AG04450 (cell line): ENCODE measurements around the gene BARX2. TPM values are rescaled to one million over a fixed set of nuclear protein-coding genes. Genes with fewer than 3 reads are reported as not detected.

ENCODE experiments used
- CTCF ChIA-PET: fragments of 300-600, 350-600 bp; formaldehyde crosslinking; extraction: SDS; loops from one replicate; lab custom pipeline; 2022; ENCODE audit warnings: antibody characterized with exemption, inconsistent platforms; lab: Charles Lee
- POLR2A ChIA-PET: fragments of 350-600 bp; formaldehyde crosslinking; extraction: SDS; loops from one replicate; lab custom pipeline; 2021; ENCODE audit warnings: antibody characterized with exemption, inconsistent platforms; lab: Yijun Ruan, JAX
- DNase-seq: peaks from one replicate; pipeline ENCODE4 v3.0.0-alpha.2; 2011; ENCODE audit warnings: low read depth, low spot score
- H3K27ac ChIP-seq: one replicate; pipeline ENCODE4 v1.5.1; 2012; ENCODE audit warnings: low read depth, low read length, control low read depth
- H3K27me3 ChIP-seq: one replicate; pipeline ENCODE4 v1.6.0; 2012; ENCODE audit warnings: low read length; ENCODE audit not compliant: control insufficient read depth, insufficient read depth
- H3K4me3 ChIP-seq: 2 replicates; pipeline ENCODE4 v1.5.1; 2011; ENCODE audit warnings: mild to moderate bottlenecking, low read depth, low read length, control low read depth
- H3K9me3 ChIP-seq: 2 replicates; pipeline ENCODE4 v1.5.1; 2012; ENCODE audit warnings: low read length; ENCODE audit not compliant: control insufficient read depth, insufficient read depth
- CTCF ChIP-seq: IDR thresholded peaks from 2 replicates; pipeline ENCODE4 v1.5.1; 2011; ENCODE audit warnings: low read depth, low read length, control low read depth, inconsistent platforms
- polyA plus RNA-seq: library from polyadenylated mRNA; depleted of rRNA; stranded (reverse); fragments of >200 nt; gene quantifications from 2 replicates; pipeline ENCODE4 v1.2.3, GENCODE V29; 2011; rRNA removed

BARX2 gene
- polyA plus RNA-seq, 1 experiment = not detected

- no peak overlapping the region for H3K4me3 ChIP-seq
- no peaks in the 10 kb centered on the region for H3K27me3 ChIP-seq
- POLR2A ChIA-PET = no interaction called here
- TF ChIP-seq CTCF = no peak
- no peak overlapping the region for H3K27ac ChIP-seq
- CTCF ChIA-PET = no interaction called here
- no peaks in the 10 kb centered on the region; the same call in 1 of the 2 replicates for H3K9me3 ChIP-seq
- no peak for DNase-seq
Measured at GRCh38 chr11:129460714-129461113, 85.1 kb downstream of the BARX2 start.

- ChIA-PET CTCF (no interaction called here), POLR2A (no interaction called here)
- DNase-seq = no peak
- H3K9me3 ChIP-seq = no peaks in the 10 kb centered on the region
- H3K27ac ChIP-seq = no peak overlapping the region
- no peaks in the 10 kb centered on the region for H3K27me3 ChIP-seq
- no peak for TF ChIP-seq CTCF
- H3K4me3 ChIP-seq = no peak overlapping the region
Measured at GRCh38 chr11:129484068-129484467, 108.4 kb downstream of the BARX2 start.

GRCh38 chr11:129489249-129489648, 113.6 kb downstream of the BARX2 start:
- Histone ChIP-seq H3K9me3 (no peaks in the 10 kb centered on the region), H3K27me3 (no peaks in the 10 kb centered on the region), H3K4me3 (no peak overlapping the region), H3K27ac (no peak overlapping the region)
- TF ChIP-seq CTCF = no peak
- no peak for DNase-seq
- ChIA-PET POLR2A (no interaction called here), CTCF (interaction anchor here (0.5 kb wide), 1 partner anchor 253 kb away, joined by 4 read pairs; no protein-coding TSS in a partner anchor)

GRCh38 chr11:129490004-129490403, 114.4 kb downstream of the BARX2 start:
- Histone ChIP-seq H3K27ac (no peak overlapping the region), H3K4me3 (no peak overlapping the region), H3K9me3 (no peaks in the 10 kb centered on the region), H3K27me3 (no peaks in the 10 kb centered on the region)
- ChIA-PET POLR2A (no interaction called here), CTCF (no interaction called here)
- TF ChIP-seq CTCF = no peak
- DNase-seq = no peak

GRCh38 chr11:129493746-129494145, 118.1 kb downstream of the BARX2 start:
- H3K9me3 ChIP-seq = no peaks in the 10 kb centered on the region
- CTCF ChIA-PET = interaction anchor here (1.4 kb wide), 1 partner anchor 257 kb away, joined by 3 read pairs; no protein-coding TSS in a partner anchor
- no peak for DNase-seq

More at GRCh38 chr11:129493746-129494145, 118.1 kb downstream of the BARX2 start:
- POLR2A ChIA-PET = no interaction called here
- Histone ChIP-seq H3K4me3 (no peak overlapping the region), H3K27me3 (no peaks in the 10 kb centered on the region), H3K27ac (no peak overlapping the region)
- no peak for TF ChIP-seq CTCF

Other genes with a start within 250 kb of the BARX2 start
- gene ARHGAP32, start 183.5 kb upstream of the BARX2 start, polyA plus RNA-seq = 7.5 TPM in 2 replicates